HEK293T (cell line): ENCODE data around the gene SKIL.

Experiments used
- CTCF ChIA-PET: fragments of 350-600 bp; formaldehyde crosslinking; extraction: SDS; loops from one replicate; lab custom pipeline; 2021; ENCODE audit warnings: antibody characterized with exemption, inconsistent platforms; lab: Yijun Ruan, JAX
- POLR2A ChIA-PET: fragments of 350-600 bp; formaldehyde crosslinking; extraction: SDS; loops from one replicate; lab custom pipeline; 2020; ENCODE audit warnings: antibody characterized with exemption, inconsistent platforms; lab: Yijun Ruan, JAX
- DNase-seq: peaks from one replicate; pipeline ENCODE4 v3.0.0; 2012; ENCODE audit warnings: mixed read lengths; ENCODE audit errors: extremely low spot score
- ARNT ChIP-seq: fragments of 450-650 bp; IDR thresholded peaks from 2 replicates; pipeline ENCODE4 v1.6.1; 2017; ENCODE audit warnings: mild to moderate bottlenecking
- BHLHE40 ChIP-seq: fragments of 450-650 bp; IDR thresholded peaks from 2 replicates; pipeline ENCODE4 v1.6.1; 2016; ENCODE audit warnings: mild to moderate bottlenecking, moderate library complexity, borderline replicate concordance
- CTBP1 ChIP-seq: fragments of 450-650 bp; IDR thresholded peaks from 2 replicates; pipeline ENCODE4 v1.6.1; 2016; ENCODE audit warnings: borderline replicate concordance
- ELF4 ChIP-seq: fragments of 450-650 bp; IDR thresholded peaks from 2 replicates; pipeline ENCODE4 v1.6.1; 2017; ENCODE audit warnings: antibody characterized with exemption
- FOXA1 ChIP-seq: fragments of 450-650 bp; IDR thresholded peaks from 2 replicates; pipeline ENCODE4 v1.6.1; 2016; ENCODE audit warnings: mild to moderate bottlenecking
- FOXK2 ChIP-seq: fragments of 450-650 bp; IDR thresholded peaks from 2 replicates; pipeline ENCODE4 v1.6.1; 2016; ENCODE audit warnings: mild to moderate bottlenecking
- FOXM1 ChIP-seq: fragments of 450-650 bp; IDR thresholded peaks from 2 replicates; pipeline ENCODE4 v1.6.1; 2017; ENCODE audit warnings: mild to moderate bottlenecking, borderline replicate concordance
- HDGF ChIP-seq: fragments of 450-650 bp; IDR thresholded peaks from 2 replicates; pipeline ENCODE4 v1.6.1; 2017; ENCODE audit warnings: antibody characterized with exemption, borderline replicate concordance
- L3MBTL2 ChIP-seq: fragments of 450-650 bp; conservative IDR thresholded peaks from 2 replicates; pipeline ENCODE4 v1.6.1; 2016; ENCODE audit warnings: mild to moderate bottlenecking
- LEF1 ChIP-seq: fragments of 450-650 bp; IDR thresholded peaks from 2 replicates; pipeline ENCODE4 v1.6.1; 2017; ENCODE audit warnings: mild to moderate bottlenecking, borderline replicate concordance
- NFRKB ChIP-seq: fragments of 450-650 bp; IDR thresholded peaks from 2 replicates; pipeline ENCODE4 v1.6.1; 2016; ENCODE audit warnings: mild to moderate bottlenecking, moderate library complexity
- SP1 ChIP-seq: fragments of 450-650 bp; IDR thresholded peaks from 2 replicates; pipeline ENCODE4 v1.6.1; 2017
- SUZ12 ChIP-seq: fragments of 450-650 bp; IDR thresholded peaks from 2 replicates; pipeline ENCODE4 v1.6.1; 2016; ENCODE audit warnings: mild to moderate bottlenecking
- TARDBP ChIP-seq: fragments of 450-650 bp; IDR thresholded peaks from 2 replicates; pipeline ENCODE4 v1.6.1; 2016
- ZNF384 ChIP-seq: fragments of 450-650 bp; IDR thresholded peaks from 2 replicates; pipeline ENCODE4 v1.6.1; 2016
- TF ChIP-seq, protein P1 (sequence below): fragments of 450-650 bp; IDR thresholded peaks from 2 replicates; pipeline ENCODE4 v1.6.1; 2016

Gene SKIL

GRCh38 chr3:170386468-170386867 is 29.0 kb downstream of the SKIL start:
- DNase-seq = no peak
- ChIA-PET CTCF (no interaction called here), POLR2A (no interaction called here)
- TF ChIP-seq SP1 (no peak), LEF1 (no peak), BHLHE40 (no peak), HDGF (no peak), TARDBP (no peak)

GRCh38 chr3:170387950-170388349 is 30.4 kb downstream of the SKIL start:
- POLR2A ChIA-PET = no interaction called here
- TF ChIP-seq BHLHE40 = no peak
- TF ChIP-seq TARDBP = no peak
- TF ChIP-seq NFRKB = no peak
- no peak for TF ChIP-seq ZNF384
- TF ChIP-seq L3MBTL2 = no peak
- no peak for TF ChIP-seq HDGF
- DNase-seq = no peak
- CTCF ChIA-PET = no interaction called here

- TF ChIP-seq ARNT = no peak
- TF ChIP-seq FOXK2 = no peak
- no peak for TF ChIP-seq LEF1
- TF ChIP-seq NFRKB = no peak
- no peak for TF ChIP-seq CTBP1
- no peak for TF ChIP-seq FOXM1
- TF ChIP-seq, protein P1, sequence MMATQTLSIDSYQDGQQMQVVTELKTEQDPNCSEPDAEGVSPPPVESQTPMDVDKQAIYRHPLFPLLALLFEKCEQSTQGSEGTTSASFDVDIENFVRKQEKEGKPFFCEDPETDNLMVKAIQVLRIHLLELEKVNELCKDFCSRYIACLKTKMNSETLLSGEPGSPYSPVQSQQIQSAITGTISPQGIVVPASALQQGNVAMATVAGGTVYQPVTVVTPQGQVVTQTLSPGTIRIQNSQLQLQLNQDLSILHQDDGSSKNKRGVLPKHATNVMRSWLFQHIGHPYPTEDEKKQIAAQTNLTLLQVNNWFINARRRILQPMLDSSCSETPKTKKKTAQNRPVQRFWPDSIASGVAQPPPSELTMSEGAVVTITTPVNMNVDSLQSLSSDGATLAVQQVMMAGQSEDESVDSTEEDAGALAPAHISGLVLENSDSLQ = no peak
- TF ChIP-seq HDGF = no peak
- TF ChIP-seq SP1 = no peak
- TF ChIP-seq SUZ12 = no peak
- TF ChIP-seq TARDBP = no peak
- TF ChIP-seq L3MBTL2 = no peak
- TF ChIP-seq BHLHE40 = no peak
- no peak for TF ChIP-seq FOXA1
- no peak for TF ChIP-seq ZNF384
- TF ChIP-seq ELF4 = no peak
Observed at GRCh38 chr3:170391108-170391507, 33.6 kb downstream of the SKIL start.

GRCh38 chr3:170397685-170398084 is 40.2 kb downstream of the SKIL start:
- TF ChIP-seq FOXA1 = no peak
- no peak for TF ChIP-seq TARDBP
- no peak for TF ChIP-seq SP1
- TF ChIP-seq, protein P1 = no peak
- no peak for TF ChIP-seq LEF1
- no peak for TF ChIP-seq HDGF
- no peak for TF ChIP-seq NFRKB
- TF ChIP-seq FOXK2 = no peak
- TF ChIP-seq BHLHE40 = no peak
- TF ChIP-seq L3MBTL2 = no peak
- no peak for TF ChIP-seq ARNT
- TF ChIP-seq FOXM1 = no peak
- TF ChIP-seq ELF4 = no peak
- TF ChIP-seq ZNF384 = no peak
- TF ChIP-seq CTBP1 = no peak
- TF ChIP-seq SUZ12 = no peak
- no peak for DNase-seq
- POLR2A ChIA-PET = interaction anchor here (1.5 kb wide), 1 partner anchor 41 kb away, joined by 3 read pairs; no protein-coding TSS in a partner anchor

More at GRCh38 chr3:170391108-170391507, 33.6 kb downstream of the SKIL start:
- CTCF ChIA-PET = no interaction called here
- no peak for DNase-seq
- POLR2A ChIA-PET = no interaction called here

GRCh38 chr3:170405101-170405500 is 47.6 kb downstream of the SKIL start:
- ChIA-PET POLR2A (no interaction called here), CTCF (interaction anchor here (0.6 kb wide), 1 partner anchor 23 kb away, joined by 5 read pairs; no protein-coding TSS in a partner anchor)
- TF ChIP-seq ELF4 (no peak), LEF1 (no peak), ARNT (no peak), ZNF384 (no peak), FOXA1 (no peak), BHLHE40 (no peak)
- no peak for DNase-seq

More at GRCh38 chr3:170397685-170398084, 40.2 kb downstream of the SKIL start:
- CTCF ChIA-PET = interaction anchor here (1.1 kb wide), 1 partner anchor 21 kb away, joined by 3 read pairs; no protein-coding TSS in a partner anchor

DNA sequence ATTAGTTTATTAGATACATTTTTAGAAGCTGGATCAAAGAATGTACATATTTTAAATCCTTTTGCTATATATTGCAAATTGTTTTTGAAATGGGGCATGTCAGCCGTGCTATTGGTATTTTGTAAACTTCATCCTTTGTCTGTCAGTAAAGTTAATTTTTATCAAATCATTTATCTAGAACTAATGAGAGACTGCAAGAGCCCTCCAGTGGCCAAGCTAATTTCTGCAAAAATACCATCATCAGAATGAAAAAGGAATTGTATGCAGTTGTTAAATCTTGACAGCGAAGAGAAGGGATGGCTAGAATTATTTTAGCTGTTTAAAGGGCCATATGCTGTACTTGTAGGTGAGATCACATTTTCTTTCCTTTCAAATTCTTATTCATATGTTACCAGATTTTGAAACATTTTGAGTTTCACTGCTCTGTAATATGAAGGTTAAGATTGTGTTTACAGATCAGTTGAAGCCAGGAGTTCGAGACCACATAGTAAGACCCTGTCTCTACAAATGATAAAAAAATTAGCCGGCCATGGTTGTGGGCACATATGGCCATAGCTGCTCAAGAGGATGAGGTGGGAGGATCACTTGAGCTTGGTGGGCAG is 53.0 kb downstream of the SKIL start:
- POLR2A ChIA-PET = no interaction called here
- no peak for DNase-seq
- CTCF ChIA-PET = interaction anchor here (0.6 kb wide), 1 partner anchor 355 kb away, joined by 3 read pairs; no protein-coding TSS in a partner anchor
- no peak for TF ChIP-seq SUZ12
- no peak for TF ChIP-seq HDGF
- TF ChIP-seq FOXK2 = no peak
- TF ChIP-seq, protein P1 = no peak

GRCh38 chr3:170413291-170413690 is 55.8 kb downstream of the SKIL start:
- DNase-seq = no peak
- ChIA-PET POLR2A (no interaction called here), CTCF (interaction anchor here (0.6 to 1.3 kb wide), 7 partner anchors 13 to 398 kb away, joined by 3 to 8 read pairs (median 4); no protein-coding TSS in a partner anchor)
- TF ChIP-seq LEF1 = no peak
- no peak for TF ChIP-seq NFRKB
